H9 (cell line): Measurements from ENCODE around the gene HEBP2. TPM values are rescaled to one million over a fixed set of nuclear protein-coding genes. Genes with fewer than 3 reads are reported as not detected.

ENCODE experiments used
- DNase-seq: peaks from one replicate; pipeline ENCODE4 v3.0.0-alpha.2; 2017
- H2AFZ ChIP-seq: one replicate; pipeline ENCODE4 v1.6.1; 2013; ENCODE audit warnings: mild to moderate bottlenecking, low read length, control low read depth, moderate library complexity
- H2AK5ac ChIP-seq: 2 replicates; pipeline ENCODE4 v1.6.1; 2013; ENCODE audit warnings: low read length, control low read depth, mixed read lengths; ENCODE audit not compliant: insufficient read length
- H2BK120ac ChIP-seq: one replicate; pipeline ENCODE4 v1.6.1; 2013; ENCODE audit warnings: low read depth, mild to moderate bottlenecking, low read length, control low read depth, inconsistent platforms; ENCODE audit not compliant: poor library complexity, severe bottlenecking
- H2BK12ac ChIP-seq: 2 replicates; pipeline ENCODE4 v1.6.1; 2013; ENCODE audit warnings: low read length, control low read depth, mixed read lengths, low read depth; ENCODE audit not compliant: insufficient read length
- H2BK15ac ChIP-seq: 2 replicates; pipeline ENCODE4 v1.6.1; 2013; ENCODE audit warnings: low read depth, low read length, control low read depth
- H2BK20ac ChIP-seq: one replicate; pipeline ENCODE4 v1.6.1; 2013; ENCODE audit warnings: low read depth, mild to moderate bottlenecking, low read length, control low read depth, inconsistent platforms; ENCODE audit not compliant: poor library complexity, severe bottlenecking
- H2BK5ac ChIP-seq: 2 replicates; pipeline ENCODE4 v1.6.1; 2013; ENCODE audit warnings: low read length, control low read depth, mixed read lengths; ENCODE audit not compliant: insufficient read length
- H3K14ac ChIP-seq: 2 replicates; pipeline ENCODE4 v1.6.1; 2013; ENCODE audit warnings: low read length, control low read depth; ENCODE audit not compliant: insufficient read depth
- H3K18ac ChIP-seq: 2 replicates; pipeline ENCODE4 v1.6.1; 2013; ENCODE audit warnings: low read depth, mild to moderate bottlenecking, mixed read lengths, low read length, control low read depth; ENCODE audit not compliant: insufficient read length
- H3K23ac ChIP-seq: 2 replicates; pipeline ENCODE4 v1.6.1; 2013; ENCODE audit warnings: low read length, control low read depth, mixed read lengths, low read depth; ENCODE audit not compliant: insufficient read length
- H3K23me2 ChIP-seq: 2 replicates; pipeline ENCODE4 v1.6.1; 2013; ENCODE audit warnings: low read depth, mild to moderate bottlenecking, mixed read lengths, low read length, control low read depth; ENCODE audit not compliant: insufficient read length, poor library complexity, severe bottlenecking
- H3K27ac ChIP-seq: 2 replicates; pipeline ENCODE4 v1.5.1; 2013; ENCODE audit warnings: low read length, control low read depth, mixed read lengths, low read depth; ENCODE audit not compliant: insufficient read length
- H3K27me3 ChIP-seq: 2 replicates; pipeline ENCODE4 v1.6.1; 2013; ENCODE audit warnings: low read length, control low read depth, inconsistent platforms; ENCODE audit not compliant: insufficient read depth
- H3K4ac ChIP-seq: 2 replicates; pipeline ENCODE4 v1.6.1; 2013; ENCODE audit warnings: low read depth, mild to moderate bottlenecking, control low read depth, inconsistent platforms, low read length, moderate library complexity
- H3K4me1 ChIP-seq: 2 replicates; pipeline ENCODE4 v1.6.1; 2013; ENCODE audit warnings: low read length, control low read depth, inconsistent platforms; ENCODE audit not compliant: insufficient read depth
- H3K4me2 ChIP-seq: 2 replicates; pipeline ENCODE4 v1.6.1; 2013; ENCODE audit warnings: low read length, control low read depth, mixed read lengths; ENCODE audit not compliant: insufficient read length, insufficient read depth
- H3K56ac ChIP-seq: 2 replicates; pipeline ENCODE4 v1.6.1; 2013; ENCODE audit warnings: low read depth, mild to moderate bottlenecking, mixed read lengths, low read length, control low read depth; ENCODE audit not compliant: insufficient read length
- H3K79me1 ChIP-seq: 2 replicates; pipeline ENCODE4 v1.6.1; 2013; ENCODE audit warnings: low read depth, mild to moderate bottlenecking, moderate library complexity, low read length, control low read depth, inconsistent platforms; ENCODE audit not compliant: insufficient read depth, poor library complexity, severe bottlenecking
- H3K79me2 ChIP-seq: 2 replicates; pipeline ENCODE4 v1.6.1; 2013; ENCODE audit warnings: low read length, control low read depth, inconsistent platforms; ENCODE audit not compliant: insufficient read depth
- H3K9ac ChIP-seq: 2 replicates; pipeline ENCODE4 v1.6.1; 2013; ENCODE audit warnings: low read length, control low read depth, mixed read lengths; ENCODE audit not compliant: insufficient read length; ENCODE audit errors: extremely low read depth
- H3K9me3 ChIP-seq: one replicate; pipeline ENCODE4 v1.6.1; 2013; ENCODE audit warnings: low read depth, low read length, inconsistent platforms; ENCODE audit not compliant: control insufficient read depth
- H3T11ph ChIP-seq: one replicate; pipeline ENCODE4 v1.6.1; 2013; ENCODE audit warnings: mild to moderate bottlenecking, low read length, control low read depth, inconsistent platforms
- H4K20me1 ChIP-seq: one replicate; pipeline ENCODE4 v1.6.1; 2013; ENCODE audit not compliant: control insufficient read depth, insufficient read length, insufficient read depth
- H4K5ac ChIP-seq: 2 replicates; pipeline ENCODE4 v1.6.1; 2013; ENCODE audit warnings: low read depth, mild to moderate bottlenecking, mixed read lengths, low read length, control low read depth; ENCODE audit not compliant: insufficient read length
- H4K8ac ChIP-seq: replicated peaks from 2 replicates; pipeline ENCODE4 v1.6.1; 2013; ENCODE audit warnings: low read length, control low read depth, mixed read lengths, low read depth; ENCODE audit not compliant: insufficient read length
- H4K91ac ChIP-seq: 2 replicates; pipeline ENCODE4 v1.6.1; 2013; ENCODE audit warnings: low read depth, mild to moderate bottlenecking, moderate library complexity, mixed read lengths, low read length, control low read depth; ENCODE audit not compliant: insufficient read length
- H3K27ac Mint-ChIP-seq, 3 experiments: 2 replicates in 2 of 3; 3 replicates in 1 of 3; pipeline ENCODE4 v1.8.0; 2020 to 2021; ENCODE audit warnings: mixed read lengths in 3 of 3, mild to moderate bottlenecking in 1 of 3, moderate library complexity in 1 of 3
- H3K27me3 Mint-ChIP-seq: 2 replicates; pipeline ENCODE4 v1.8.0; 2021; ENCODE audit warnings: low read depth, mild to moderate bottlenecking, moderate library complexity, mixed read lengths
- H3K36me3 Mint-ChIP-seq, 3 experiments: 2 replicates in 2 of 3; 3 replicates in 1 of 3; pipeline ENCODE4 v1.8.0; 2020 to 2021; ENCODE audit warnings: low read depth in 3 of 3, mixed read lengths in 3 of 3; ENCODE audit not compliant: insufficient read depth in 1 of 3
- H3K4me1 Mint-ChIP-seq, 2 experiments: 2 replicates each; pipeline ENCODE4 v1.8.0; 2020; ENCODE audit warnings: mixed read lengths in 2 of 2
- H3K4me3 Mint-ChIP-seq, 2 experiments: 2 replicates in 1 of 2; 3 replicates in 1 of 2; pipeline ENCODE4 v1.8.0; 2020 to 2021; ENCODE audit warnings: mild to moderate bottlenecking in 2 of 2, mixed read lengths in 2 of 2, moderate library complexity in 1 of 2
- H3K9me3 Mint-ChIP-seq, 2 experiments: 2 replicates in 1 of 2; 3 replicates in 1 of 2; pipeline ENCODE4 v1.8.0; 2020; ENCODE audit warnings: mild to moderate bottlenecking in 2 of 2, mixed read lengths in 2 of 2, moderate library complexity in 1 of 2
- CTCF ChIP-seq: fragments of 200-600 bp; sonication (generic); conservative IDR thresholded peaks from 3 replicates; pipeline ENCODE4 v1.8.0; 2021; ENCODE audit warnings: antibody characterized with exemption, mild to moderate bottlenecking
- WGBS: extraction: QIAGEN DNeasy Blood & Tissue Kit; methylation state at CpG from one replicate; pipeline ENCODE4 v1.1.7; 2013; ENCODE audit warnings: missing lambda C conversion rate, low lambda C conversion rate, mixed read lengths; ENCODE audit not compliant: insufficient read length; ENCODE audit errors: extremely low coverage; 5-methylcytosine and 5-hydroxymethylcytosine counted together
- total RNA-seq: library from RNA; stranded (reverse); gene quantifications from 2 replicates; pipeline ENCODE4 v1.2.1, GENCODE V29; 2021

HEBP2 gene
- total RNA-seq, 1 experiment from 2014 or later = 57.8 TPM

- no peak overlapping the region for H2BK20ac ChIP-seq
- peaks cover 11 to 32% (median 16%) of the 10 kb centered on the region in 3 experiments for H3K36me3 Mint-ChIP-seq
- H3K79me1 ChIP-seq = no peaks in the 10 kb centered on the region
- H4K91ac ChIP-seq = no peak overlapping the region
- H3K4me1 ChIP-seq = no peaks in the 10 kb centered on the region
- H3K79me2 ChIP-seq = no peaks in the 10 kb centered on the region
- no peaks in the 10 kb centered on the region for H4K20me1 ChIP-seq
- H3K27ac ChIP-seq = no peak overlapping the region
- no peak overlapping the region for H3T11ph ChIP-seq
- no peak overlapping the region for H2AK5ac ChIP-seq
- no peak overlapping the region for H3K56ac ChIP-seq
- H3K27me3 ChIP-seq = no peaks in the 10 kb centered on the region
- no CpG with 5 or more reads among the region's 1 CpG for WGBS
- H3K23ac ChIP-seq = no peak overlapping the region
- no peak overlapping the region for H3K4ac ChIP-seq
- no peak overlapping the region for H2BK12ac ChIP-seq
- no peaks in the 10 kb centered on the region for H3K9me3 ChIP-seq
- no peak for TF ChIP-seq CTCF
- H3K23me2 ChIP-seq = no peaks in the 10 kb centered on the region
- H3K18ac ChIP-seq = no peak overlapping the region
- no peak overlapping the region for H2BK5ac ChIP-seq
- no peak overlapping the region for H3K4me3 Mint-ChIP-seq
- no peak overlapping the region for H3K9ac ChIP-seq
- H3K9me3 Mint-ChIP-seq = no peaks in the 10 kb centered on the region
- H2BK15ac ChIP-seq = no peak overlapping the region
- no peak overlapping the region for H2AFZ ChIP-seq
- no peak for DNase-seq
- H4K5ac ChIP-seq = no peak overlapping the region
- H3K27ac Mint-ChIP-seq = peak overlapping the region in 2 of 3 experiments; percentile 10 to 34; a peak in 5 of 7 replicates
- no peak overlapping the region for H2BK120ac ChIP-seq
- H3K14ac ChIP-seq = no peak overlapping the region
- peaks cover 4 to 5% of the 10 kb centered on the region in 2 experiments; a peak in 3 of 4 replicates for H3K4me1 Mint-ChIP-seq
- no peaks in the 10 kb centered on the region for H3K27me3 Mint-ChIP-seq
- no peak overlapping the region for H3K4me2 ChIP-seq
- no peak overlapping the region for H4K8ac ChIP-seq
Observed at GRCh38 chr6:138465007-138465645, 61.1 kb downstream of the HEBP2 start.
